B cell (primary cell): ENCODE measurements around the gene ZNF398. TPM values are rescaled to one million over a fixed set of nuclear protein-coding genes. Genes with fewer than 3 reads are reported as not detected.

Experiments used
- ATAC-seq: fragments of 200-7000 bp; cut with Tn5 transposase; one replicate; pipeline ENCODE4 v1.10.0; 2021; ENCODE audit warnings: low read depth, mild to moderate bottlenecking, moderate number of reproducible peaks, moderate library complexity
- CTCF ChIA-PET: fragments of 350-600 bp; sonication (Branson Sonifier 250); formaldehyde crosslinking; loops from one replicate; lab custom pipeline; 2021; ENCODE audit warnings: antibody characterized with exemption, inconsistent platforms; lab: Charles Lee
- POLR2A ChIA-PET: fragments of 350-600 bp; sonication (Branson Sonifier 250); formaldehyde crosslinking; loops from one replicate; lab custom pipeline; 2021; ENCODE audit warnings: antibody characterized with exemption; lab: Charles Lee
- DNase-seq: peaks from one replicate; pipeline ENCODE4 v3.0.0; 2013
- H2AFZ ChIP-seq: 2 replicates; pipeline ENCODE4 v1.6.1; 2012; ENCODE audit warnings: mild to moderate bottlenecking, low read depth, low read length; ENCODE audit not compliant: insufficient read depth, poor library complexity, severe bottlenecking
- H3K27ac ChIP-seq, 2 donors: 1 replicate in 1 of 2; 2 replicates in 1 of 2; pipeline ENCODE4 v1.5.1; 2012 to 2013; ENCODE audit warnings: low read length in 2 of 2, mild to moderate bottlenecking in 2 of 2, moderate library complexity in 1 of 2
- H3K27me3 ChIP-seq, 4 experiments: fragments of 200-600 bp in 1 of 4; sonication (generic) in 1 of 4; replicated peaks in 1 of 4; 1 replicate in 2 of 4; 2 replicates in 2 of 4; pipeline versions ENCODE4 v1.6.1 to v1.7.0; 2013 to 2016; ENCODE audit warnings: low read length in 3 of 4, mild to moderate bottlenecking in 2 of 4, mixed read lengths in 1 of 4, moderate library complexity in 1 of 4; ENCODE audit not compliant: insufficient read depth in 4 of 4, control insufficient read depth in 3 of 4; ENCODE audit errors: control extremely low read depth in 1 of 4
- H3K36me3 ChIP-seq, 2 experiments: replicated peaks in 1 of 2; 1 replicate in 1 of 2; 2 replicates in 1 of 2; pipeline versions ENCODE4 v1.6.1 to v1.7.1; 2013; ENCODE audit warnings: low read length in 1 of 2; ENCODE audit not compliant: insufficient read depth in 2 of 2, control insufficient read depth in 1 of 2; ENCODE audit errors: control extremely low read depth in 1 of 2, extremely low read depth in 1 of 2
- H3K4me1 ChIP-seq, 2 donors: fragments of 200-600 bp in 1 of 2; sonication (generic) in 1 of 2; 1 replicate in 1 of 2; 2 replicates in 1 of 2; pipeline versions ENCODE4 v1.5.1 to v1.6.1; 2013 to 2017; ENCODE audit warnings: low read length in 2 of 2; ENCODE audit not compliant: control insufficient read depth in 2 of 2, insufficient read depth in 2 of 2
- H3K4me2 ChIP-seq: replicated peaks from 2 replicates; pipeline ENCODE3; 2012; ENCODE audit warnings: mild to moderate bottlenecking, low read depth, low read length; ENCODE audit not compliant: poor library complexity, severe bottlenecking
- H3K4me3 ChIP-seq, 5 experiments: fragments of 200-600 bp in 1 of 5; sonication (generic) in 1 of 5; 1 replicate in 3 of 5; 2 replicates in 2 of 5; pipeline versions ENCODE4 v1.5.1 to v1.7.0; 2011 to 2016; ENCODE audit warnings: low read length in 4 of 5, mild to moderate bottlenecking in 4 of 5, low read depth in 2 of 5, control low read depth in 1 of 5, moderate library complexity in 1 of 5; ENCODE audit not compliant: insufficient read depth in 1 of 5; ENCODE audit errors: control extremely low read depth in 1 of 5, extremely low read depth in 1 of 5
- H3K79me2 ChIP-seq: fragments of 200-600 bp; sonication (generic); one replicate; pipeline ENCODE4 v1.6.0; 2016; ENCODE audit warnings: low read length; ENCODE audit not compliant: control insufficient read depth, insufficient read depth
- H3K9ac ChIP-seq: fragments of 200-600 bp; sonication (generic); 2 replicates; pipeline ENCODE4 v1.6.1; 2017; ENCODE audit warnings: mild to moderate bottlenecking, low read length, moderate library complexity
- H3K9me3 ChIP-seq, 3 donors: one replicate each; pipeline versions ENCODE4 v1.6.1 to v1.7.1; 2013; ENCODE audit warnings: low read length in 2 of 3; ENCODE audit not compliant: control insufficient read depth in 2 of 3, insufficient read depth in 1 of 3; ENCODE audit errors: control extremely low read depth in 1 of 3
- H4K20me1 ChIP-seq: 2 replicates; pipeline ENCODE4 v1.6.0; 2012; ENCODE audit warnings: mild to moderate bottlenecking, low read length; ENCODE audit not compliant: insufficient read depth, control insufficient read depth, poor library complexity, severe bottlenecking
- H3K27ac Mint-ChIP-seq: one replicate; pipeline ENCODE4 v1.8.0; 2021; ENCODE audit warnings: mixed read lengths
- H3K27me3 Mint-ChIP-seq: one replicate; pipeline ENCODE4 v1.8.0; 2021; ENCODE audit warnings: mixed read lengths
- H3K4me1 Mint-ChIP-seq: one replicate; pipeline ENCODE4 v1.8.0; 2021; ENCODE audit warnings: mixed read lengths
- H3K4me3 Mint-ChIP-seq: one replicate; pipeline ENCODE4 v1.8.0; 2021; ENCODE audit warnings: mixed read lengths
- H3K9me3 Mint-ChIP-seq: one replicate; pipeline ENCODE4 v1.8.0; 2022; ENCODE audit warnings: mixed read lengths; ENCODE audit not compliant: insufficient read depth
- EZH2 ChIP-seq: IDR thresholded peaks from 2 replicates; pipeline ENCODE4 v1.6.1; 2012; ENCODE audit warnings: borderline replicate concordance, low read depth, mild to moderate bottlenecking, moderate library complexity, low read length; ENCODE audit not compliant: insufficient read depth, poor library complexity, severe bottlenecking
- WGBS: methylation state at CpG from one replicate; pipeline ENCODE4 v1.1.5; 2013; ENCODE audit warnings: missing lambda C conversion rate; ENCODE audit not compliant: insufficient coverage; 5-methylcytosine and 5-hydroxymethylcytosine counted together
- intact Hi-C: fragments of 100-400 bp; cut with micrococcal nuclease; formaldehyde crosslinking; loops from one replicate; pipeline ENCODE4 v1.10.0; 2022
- polyA plus RNA-seq: library from polyadenylated mRNA; depleted of rRNA; stranded (reverse); fragments of >200 nt; gene quantifications from 2 replicates; pipeline ENCODE4 v1.2.3, GENCODE V29; 2012
- total RNA-seq, 2 donors: library from RNA; stranded (reverse); fragments of 120-200 nt in 1 of 2; gene quantifications; 1 replicate in 1 of 2; 2 replicates in 1 of 2; pipeline versions ENCODE4 v1.2.3 to v1.2.4, GENCODE V29; 2013 to 2022
- TF ChIP-seq, protein P1 (sequence below): fragments of 200-600 bp; IDR thresholded peaks from one replicate; pipeline ENCODE4 v1.8.0; 2022; ENCODE audit warnings: antibody characterized with exemption, mild to moderate bottlenecking

ZNF398 gene
- total and polyA plus RNA-seq, 2 donors (not counting 1 experiment from before 2014, with no cell fraction given): 7.7 to 22.5 TPM

GRCh38 chr7:149100821-149101220, 46.4 kb upstream of the ZNF398 start:
- H3K36me3 ChIP-seq: no peaks in the 10 kb centered on the region
- no peak overlapping the region for H3K4me2 ChIP-seq
- Mint-ChIP-seq H3K27me3 (no peaks in the 10 kb centered on the region), H3K4me1 (no peaks in the 10 kb centered on the region), H3K27ac (no peak overlapping the region), H3K9me3 (no peaks in the 10 kb centered on the region), H3K4me3 (no peak overlapping the region)
- ChIA-PET CTCF (interaction anchor here (0.7 kb wide), 1 partner anchor 35 kb away, joined by 3 read pairs; no protein-coding TSS in a partner anchor), POLR2A (no interaction called here)
- H3K9me3 ChIP-seq: no peaks in the 10 kb centered on the region
- DNase-seq: no peak
- TF ChIP-seq EZH2: no peak
- TF ChIP-seq, protein P1, sequence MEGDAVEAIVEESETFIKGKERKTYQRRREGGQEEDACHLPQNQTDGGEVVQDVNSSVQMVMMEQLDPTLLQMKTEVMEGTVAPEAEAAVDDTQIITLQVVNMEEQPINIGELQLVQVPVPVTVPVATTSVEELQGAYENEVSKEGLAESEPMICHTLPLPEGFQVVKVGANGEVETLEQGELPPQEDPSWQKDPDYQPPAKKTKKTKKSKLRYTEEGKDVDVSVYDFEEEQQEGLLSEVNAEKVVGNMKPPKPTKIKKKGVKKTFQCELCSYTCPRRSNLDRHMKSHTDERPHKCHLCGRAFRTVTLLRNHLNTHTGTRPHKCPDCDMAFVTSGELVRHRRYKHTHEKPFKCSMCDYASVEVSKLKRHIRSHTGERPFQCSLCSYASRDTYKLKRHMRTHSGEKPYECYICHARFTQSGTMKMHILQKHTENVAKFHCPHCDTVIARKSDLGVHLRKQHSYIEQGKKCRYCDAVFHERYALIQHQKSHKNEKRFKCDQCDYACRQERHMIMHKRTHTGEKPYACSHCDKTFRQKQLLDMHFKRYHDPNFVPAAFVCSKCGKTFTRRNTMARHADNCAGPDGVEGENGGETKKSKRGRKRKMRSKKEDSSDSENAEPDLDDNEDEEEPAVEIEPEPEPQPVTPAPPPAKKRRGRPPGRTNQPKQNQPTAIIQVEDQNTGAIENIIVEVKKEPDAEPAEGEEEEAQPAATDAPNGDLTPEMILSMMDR: no peak
- intact Hi-C loops: no loop called here
- no peak overlapping the region for H3K4me3 ChIP-seq
- no peaks in the 10 kb centered on the region for H4K20me1 ChIP-seq
- no peak overlapping the region for H2AFZ ChIP-seq
- no peaks in the 10 kb centered on the region for H3K4me1 ChIP-seq
- 86% methylated on average over 1 of the region's 2 CpGs for WGBS
- H3K27me3 ChIP-seq: no peaks in the 10 kb centered on the region
- H3K27ac ChIP-seq: no peak overlapping the region
- H3K79me2 ChIP-seq: no peaks in the 10 kb centered on the region
- no peak overlapping the region for H3K9ac ChIP-seq
- ATAC-seq: no peak

DNA sequence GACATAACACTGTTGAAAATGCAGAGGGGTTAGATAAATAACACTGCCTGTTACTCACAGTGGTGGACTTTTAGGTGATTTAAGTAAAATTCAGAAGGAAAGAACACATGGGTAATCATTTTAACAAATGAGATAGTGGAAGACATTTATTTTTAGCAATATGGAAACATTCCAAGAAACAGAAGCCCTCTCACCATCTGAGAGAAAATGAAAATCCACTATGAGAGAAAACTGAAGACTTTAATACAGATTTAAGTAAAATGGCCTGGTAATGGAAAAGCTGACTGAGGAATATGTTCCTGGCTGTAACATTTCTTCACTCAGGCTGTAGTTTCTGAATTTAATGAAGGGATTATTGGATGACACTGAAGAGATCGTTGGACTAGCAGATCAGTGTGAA, 44.6 kb upstream of the ZNF398 start:
- Mint-ChIP-seq H3K9me3 (no peaks in the 10 kb centered on the region), H3K27me3 (no peaks in the 10 kb centered on the region), H3K4me1 (no peaks in the 10 kb centered on the region), H3K4me3 (no peak overlapping the region), H3K27ac (no peak overlapping the region)
- no peak for TF ChIP-seq EZH2
- TF ChIP-seq, protein P1: no peak
- H3K27me3 ChIP-seq: no peaks in the 10 kb centered on the region
- no peak overlapping the region for H2AFZ ChIP-seq
- H3K27ac ChIP-seq: no peak overlapping the region
- intact Hi-C loops: no loop called here
- POLR2A ChIA-PET: no interaction called here
- H3K4me3 ChIP-seq: no peak overlapping the region
- H4K20me1 ChIP-seq: no peaks in the 10 kb centered on the region
- no peaks in the 10 kb centered on the region for H3K36me3 ChIP-seq
- ATAC-seq (no peak), DNase-seq (no peak)
- H3K4me2 ChIP-seq: no peak overlapping the region
- WGBS: 100% methylated on average over 1 of the region's 1 CpG
- CTCF ChIA-PET: interaction anchor here (0.7 kb wide), 1 partner anchor 705 kb away, joined by 3 read pairs; no protein-coding TSS in a partner anchor
- H3K4me1 ChIP-seq: no peaks in the 10 kb centered on the region
- no peak overlapping the region for H3K9ac ChIP-seq
- no peaks in the 10 kb centered on the region for H3K9me3 ChIP-seq
- no peaks in the 10 kb centered on the region for H3K79me2 ChIP-seq
